ENCODE results near the gene CSTF2.
"Not testable (repeated sequence)": the region's sequence is repeated elsewhere in the genome, so short reads cannot be mapped to it uniquely, and the experiment has no call there.

Gene CSTF2

GRCh38 chrX:100819837-100820666 is at the start of gene CSTF2:
Gene CSTF2, plus strand, starts transcription at chrX:100820391. Its CDS starts 26 bp downstream, at chrX:100820417.
- DNase-seq (ENCODE audit: low spot score) = peak; percentile 88

- not testable (repeated sequence) for DNase-seq (ENCODE audit: low spot score)
These were observed 23.8 kb upstream of the CSTF2 start for GRCh38 chrX:100796371-100796770.

- no peak for DNase-seq (ENCODE audit: low spot score)
These were observed 22.8 kb upstream of the CSTF2 start for GRCh38 chrX:100797359-100797758.

- no peak for DNase-seq (ENCODE audit: low spot score)
These were observed 21.5 kb upstream of the CSTF2 start for GRCh38 chrX:100798484-100799214.

GRCh38 chrX:100802843-100803242 is 17.3 kb upstream of the CSTF2 start:
- no peak for DNase-seq (ENCODE audit: low spot score)

- DNase-seq (ENCODE audit: low spot score) = no peak
These were observed 15.4 kb upstream of the CSTF2 start for GRCh38 chrX:100804780-100805179.

GRCh38 chrX:100808265-100808664 is 11.9 kb upstream of the CSTF2 start:
- not testable (repeated sequence) for DNase-seq (ENCODE audit: low spot score)

- no peak for DNase-seq (ENCODE audit: low spot score)
These were observed 7.7 kb upstream of the CSTF2 start for GRCh38 chrX:100812216-100813158.

GRCh38 chrX:100817340-100817739 is 2.9 kb upstream of the CSTF2 start:
- DNase-seq (ENCODE audit: low spot score) = no peak

GRCh38 chrX:100819534-100819836 is 706 bp upstream of the CSTF2 start:
- DNase-seq (ENCODE audit: low spot score) = no peak

GRCh38 chrX:100829730-100830129 is 9.5 kb downstream of the CSTF2 start:
- DNase-seq (ENCODE audit: low spot score) = peak; percentile 76

GRCh38 chrX:100830143-100830542 is 10.0 kb downstream of the CSTF2 start:
- no peak for DNase-seq (ENCODE audit: low spot score)

- DNase-seq (ENCODE audit: low spot score) = no peak
These were observed 10.4 kb downstream of the CSTF2 start for GRCh38 chrX:100830547-100830946.

- no peak for DNase-seq (ENCODE audit: low spot score)
These were observed 11.2 kb downstream of the CSTF2 start for GRCh38 chrX:100831219-100831946.

GRCh38 chrX:100850317-100850716 is 30.1 kb downstream of the CSTF2 start:
- DNase-seq (ENCODE audit: low spot score) = no peak

GRCh38 chrX:100852810-100853209 is 32.6 kb downstream of the CSTF2 start:
- DNase-seq (ENCODE audit: low spot score) = no peak

- DNase-seq (ENCODE audit: low spot score) = no peak
These were observed 43.2 kb downstream of the CSTF2 start for GRCh38 chrX:100863326-100863864.

- peak; percentile 8 for DNase-seq (ENCODE audit: low spot score)
These were observed 44.6 kb downstream of the CSTF2 start for GRCh38 chrX:100864657-100865391.

- no peak for DNase-seq (ENCODE audit: low spot score)
These were observed 48.1 kb downstream of the CSTF2 start for GRCh38 chrX:100868273-100868672.

GRCh38 chrX:100870527-100870926 is 50.3 kb downstream of the CSTF2 start:
- DNase-seq (ENCODE audit: low spot score) = no peak
